ENCODE results near the gene BPTF.

DNA sequence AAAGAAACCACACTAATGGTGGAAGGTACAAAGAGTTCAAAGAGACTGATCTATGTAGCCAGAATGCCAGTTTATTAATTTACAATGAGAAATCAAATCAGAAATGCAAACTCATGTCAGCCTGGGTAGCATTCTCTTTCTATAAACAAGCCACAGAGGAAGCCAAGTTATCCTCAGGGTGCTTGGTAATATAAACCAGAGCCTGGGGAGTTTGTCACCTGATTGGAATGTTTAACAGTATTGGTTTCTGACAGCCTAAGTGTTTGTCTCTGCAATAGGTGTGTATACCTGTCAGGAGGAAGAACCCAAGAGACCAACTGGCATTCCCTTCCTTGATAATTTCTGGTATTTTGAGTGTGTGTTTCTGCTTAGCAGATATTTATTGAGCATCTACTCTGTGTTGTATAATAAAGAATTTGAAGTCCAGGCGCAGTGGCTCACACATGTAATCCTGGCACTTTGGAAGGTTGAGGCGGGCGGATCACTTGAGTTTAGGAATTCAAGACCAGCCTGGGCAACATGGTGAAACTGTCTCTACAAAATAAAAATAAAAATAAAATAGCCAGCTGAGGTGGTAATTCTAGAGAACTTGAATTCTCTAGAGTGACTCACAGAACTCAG is 174.1 kb downstream of the BPTF start:
- no peak for TF ChIP-seq EZH2 (IDR thresholded peaks at IDR 0.05; ENCODE audit: insufficient read depth, poor library complexity, severe bottlenecking)
- TF ChIP-seq EZH2phosphoT487 (IDR thresholded peaks at IDR 0.05; ENCODE audit: insufficient read depth, low read depth) = no peak

All from GM23248 (cell line).